Fibroblast of pulmonary artery (primary cell): ENCODE measurements around the gene STX16.
A peak's percentile ranks its signal among the peaks of the same experiment; 100 is the strongest.

Experiments used
- DNase-seq: peaks from one replicate; pipeline ENCODE4 v3.0.0-alpha.2; 2010; ENCODE audit warnings: low read depth
- H3K4me3 ChIP-seq: replicated peaks from 2 replicates; pipeline ENCODE4 v1.5.1; 2011; ENCODE audit warnings: low read depth, mild to moderate bottlenecking, control low read depth, low read length, moderate library complexity
- CTCF ChIP-seq: IDR thresholded peaks from 2 replicates; pipeline ENCODE4 v1.5.1; 2011; ENCODE audit warnings: mild to moderate bottlenecking, control low read depth, low read length, inconsistent platforms; ENCODE audit errors: missing control alignments

The STX16 gene

GRCh38 chr20:58625585-58625984 is 25.5 kb upstream of the STX16 start:
- DNase-seq: no peak
- no peak overlapping the region for H3K4me3 ChIP-seq
- no peak for TF ChIP-seq CTCF

- H3K4me3 ChIP-seq: no peak overlapping the region
- no peak for TF ChIP-seq CTCF
- DNase-seq: no peak
Observed at GRCh38 chr20:58626051-58626450, 25.0 kb upstream of the STX16 start.

GRCh38 chr20:58627212-58628072 is 23.6 kb upstream of the STX16 start:
- DNase-seq: no peak
- no peak for TF ChIP-seq CTCF
- H3K4me3 ChIP-seq: no peak overlapping the region

- no peak for DNase-seq
- no peak for TF ChIP-seq CTCF
- H3K4me3 ChIP-seq: no peak overlapping the region
Observed at GRCh38 chr20:58628491-58629214, 22.4 kb upstream of the STX16 start.

- no peak for DNase-seq
- H3K4me3 ChIP-seq: no peak overlapping the region
- no peak for TF ChIP-seq CTCF
Observed at GRCh38 chr20:58629215-58629580, 21.9 kb upstream of the STX16 start.

- H3K4me3 ChIP-seq: no peak overlapping the region
- no peak for TF ChIP-seq CTCF
- peak; percentile 62 for DNase-seq
Observed at GRCh38 chr20:58630063-58630462, 21.0 kb upstream of the STX16 start.
